Activated CD8-positive, alpha-beta memory T cell treated with anti-CD3 and anti-CD28 coated beads, Interleukin-2, amount 50 U/mL, for 24 hours (primary cell): Measurements from ENCODE around the gene KRTAP9-3.
"Not testable (repeated sequence)": the region's sequence is repeated elsewhere in the genome, so short reads cannot be mapped to it uniquely, and the experiment has no call there.

Experiments
- DNase-seq: peaks from one replicate; pipeline ENCODE4 v3.0.0-alpha.2; 2020; ENCODE audit errors: extremely low read depth

The KRTAP9-3 gene

GRCh38 chr17:41251261-41251660 is 19.0 kb downstream of the KRTAP9-3 start:
- no peak for DNase-seq

GRCh38 chr17:41254861-41255260 is 22.6 kb downstream of the KRTAP9-3 start:
- DNase-seq, result no peak

- not testable (repeated sequence) for DNase-seq
Observed at GRCh38 chr17:41255381-41256290, 23.4 kb downstream of the KRTAP9-3 start, which contains the start of gene KRTAP9-9. TSS of gene KRTAP9-9 (plus strand) at chr17:41255384.

- DNase-seq, result no peak
Observed at GRCh38 chr17:41256291-41256685, 24.0 kb downstream of the KRTAP9-3 start.

- DNase-seq, result no peak
Observed at GRCh38 chr17:41258406-41258805, 26.2 kb downstream of the KRTAP9-3 start.

GRCh38 chr17:41263212-41263611 is 31.0 kb downstream of the KRTAP9-3 start:
- DNase-seq, result no peak

GRCh38 chr17:41264599-41264998 is 32.4 kb downstream of the KRTAP9-3 start:
- no peak for DNase-seq

GRCh38 chr17:41265078-41265477 is 32.8 kb downstream of the KRTAP9-3 start, which contains the start of gene KRTAP9-6:
TSS of gene KRTAP9-6 (plus strand) at chr17:41265378. CDS start at chr17:41265378, 0 bp downstream.
- DNase-seq, result no peak

- no peak for DNase-seq
Observed at GRCh38 chr17:41267711-41268110, 35.5 kb downstream of the KRTAP9-3 start.

GRCh38 chr17:41271323-41271722 is 39.1 kb downstream of the KRTAP9-3 start:
- DNase-seq, result not testable (repeated sequence)

- DNase-seq, result no peak
Observed at GRCh38 chr17:41271858-41272257, 39.6 kb downstream of the KRTAP9-3 start.

- DNase-seq, result not testable (repeated sequence)
Observed at GRCh38 chr17:41275648-41276190, 43.5 kb downstream of the KRTAP9-3 start, which contains the start of gene KRTAP9-7. TSS of gene KRTAP9-7 (plus strand) at chr17:41275698. CDS start at chr17:41275698, 0 bp downstream.

- DNase-seq, result no peak
Observed at GRCh38 chr17:41278176-41278955, 46.1 kb downstream of the KRTAP9-3 start.
